ENCODE results near the gene CASP9.
"Not testable (repeated sequence)": the region's sequence is repeated elsewhere in the genome, so short reads cannot be mapped to it uniquely, and the experiment has no call there.

DNA sequence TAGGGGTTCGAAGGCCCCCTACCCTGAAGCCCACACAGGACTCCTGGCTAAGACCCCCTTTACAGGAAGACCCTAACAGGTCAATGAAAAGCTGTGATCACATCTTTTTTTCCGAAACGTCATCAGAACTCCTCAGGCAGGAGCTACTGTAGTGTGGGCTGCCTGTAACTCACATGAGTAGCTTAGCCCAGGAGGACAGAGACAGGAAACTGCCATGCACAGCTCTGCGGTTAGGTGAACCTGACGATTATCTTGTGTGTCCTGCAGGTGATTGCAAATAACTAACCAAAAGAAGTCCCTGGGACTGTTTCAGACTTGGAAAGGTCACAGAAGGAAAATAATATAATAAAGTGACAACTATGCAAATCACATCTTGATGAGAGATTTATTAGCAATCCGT, 52.3 kb downstream of the CASP9 start:
- TF ChIP-seq POLR2A (IDR thresholded peaks at IDR 0.05), result not testable (repeated sequence)
- TF ChIP-seq, protein P1, sequence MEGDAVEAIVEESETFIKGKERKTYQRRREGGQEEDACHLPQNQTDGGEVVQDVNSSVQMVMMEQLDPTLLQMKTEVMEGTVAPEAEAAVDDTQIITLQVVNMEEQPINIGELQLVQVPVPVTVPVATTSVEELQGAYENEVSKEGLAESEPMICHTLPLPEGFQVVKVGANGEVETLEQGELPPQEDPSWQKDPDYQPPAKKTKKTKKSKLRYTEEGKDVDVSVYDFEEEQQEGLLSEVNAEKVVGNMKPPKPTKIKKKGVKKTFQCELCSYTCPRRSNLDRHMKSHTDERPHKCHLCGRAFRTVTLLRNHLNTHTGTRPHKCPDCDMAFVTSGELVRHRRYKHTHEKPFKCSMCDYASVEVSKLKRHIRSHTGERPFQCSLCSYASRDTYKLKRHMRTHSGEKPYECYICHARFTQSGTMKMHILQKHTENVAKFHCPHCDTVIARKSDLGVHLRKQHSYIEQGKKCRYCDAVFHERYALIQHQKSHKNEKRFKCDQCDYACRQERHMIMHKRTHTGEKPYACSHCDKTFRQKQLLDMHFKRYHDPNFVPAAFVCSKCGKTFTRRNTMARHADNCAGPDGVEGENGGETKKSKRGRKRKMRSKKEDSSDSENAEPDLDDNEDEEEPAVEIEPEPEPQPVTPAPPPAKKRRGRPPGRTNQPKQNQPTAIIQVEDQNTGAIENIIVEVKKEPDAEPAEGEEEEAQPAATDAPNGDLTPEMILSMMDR (IDR thresholded peaks at IDR 0.05), result not testable (repeated sequence)
